ENCODE data around the gene EML5.

DNA sequence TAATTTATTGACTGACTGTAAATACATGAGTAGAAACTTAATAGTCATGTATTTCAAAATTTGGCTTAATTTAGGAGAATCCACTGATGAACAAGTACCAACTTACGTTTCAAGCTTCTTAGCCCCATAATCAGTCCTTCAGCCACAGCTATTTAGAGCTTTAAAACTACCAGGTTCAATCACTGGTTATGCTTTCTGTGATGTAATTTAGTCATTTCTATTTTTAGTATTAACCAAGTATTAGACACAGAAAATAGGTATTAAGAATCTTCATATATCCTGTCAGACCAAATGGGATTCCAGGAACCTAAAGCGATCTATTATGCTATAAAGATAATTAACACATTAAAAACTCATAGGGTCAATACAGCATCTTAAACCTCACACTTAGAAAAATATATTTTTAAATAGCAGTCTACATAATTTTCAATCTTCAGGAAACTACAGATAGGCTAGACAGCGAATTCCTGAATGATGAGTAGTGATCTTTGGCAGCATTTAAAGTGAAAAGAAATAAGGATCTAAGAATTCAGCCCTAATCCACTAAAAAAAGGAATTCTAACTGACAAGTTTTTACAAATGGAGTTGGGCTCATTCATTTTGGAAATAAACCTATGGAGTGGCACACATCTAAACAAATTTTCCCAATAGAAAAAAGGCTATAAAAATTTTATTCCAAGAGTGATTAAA, 178.4 kb downstream of the EML5 start:
- TF ChIP-seq, protein P1, sequence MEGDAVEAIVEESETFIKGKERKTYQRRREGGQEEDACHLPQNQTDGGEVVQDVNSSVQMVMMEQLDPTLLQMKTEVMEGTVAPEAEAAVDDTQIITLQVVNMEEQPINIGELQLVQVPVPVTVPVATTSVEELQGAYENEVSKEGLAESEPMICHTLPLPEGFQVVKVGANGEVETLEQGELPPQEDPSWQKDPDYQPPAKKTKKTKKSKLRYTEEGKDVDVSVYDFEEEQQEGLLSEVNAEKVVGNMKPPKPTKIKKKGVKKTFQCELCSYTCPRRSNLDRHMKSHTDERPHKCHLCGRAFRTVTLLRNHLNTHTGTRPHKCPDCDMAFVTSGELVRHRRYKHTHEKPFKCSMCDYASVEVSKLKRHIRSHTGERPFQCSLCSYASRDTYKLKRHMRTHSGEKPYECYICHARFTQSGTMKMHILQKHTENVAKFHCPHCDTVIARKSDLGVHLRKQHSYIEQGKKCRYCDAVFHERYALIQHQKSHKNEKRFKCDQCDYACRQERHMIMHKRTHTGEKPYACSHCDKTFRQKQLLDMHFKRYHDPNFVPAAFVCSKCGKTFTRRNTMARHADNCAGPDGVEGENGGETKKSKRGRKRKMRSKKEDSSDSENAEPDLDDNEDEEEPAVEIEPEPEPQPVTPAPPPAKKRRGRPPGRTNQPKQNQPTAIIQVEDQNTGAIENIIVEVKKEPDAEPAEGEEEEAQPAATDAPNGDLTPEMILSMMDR (IDR thresholded peaks at IDR 0.05) = no peak
- TF ChIP-seq POLR2A (IDR thresholded peaks at IDR 0.05) (no peak), POLR2AphosphoS5 (IDR thresholded peaks at IDR 0.05) (no peak), EP300 (IDR thresholded peaks at IDR 0.05) (no peak)

Measured in sigmoid colon (tissue), 4 donors.